ENCODE data around the gene PRKCA. TPM values are rescaled to one million over a fixed set of nuclear protein-coding genes. Genes with fewer than 3 reads are reported as not detected.

The PRKCA gene
- total and polyA plus RNA-seq, 4 donors, result 3.0 to 14.1 (median 5.4) TPM

- no peak overlapping the region for H3K27ac ChIP-seq (ENCODE audit: low read depth in 1 of 2, low read length in 2 of 2)
- no peak overlapping the region for H3K9ac ChIP-seq (ENCODE audit: low read depth in 1 of 2, low read length in 2 of 2)
- no peaks in the 10 kb centered on the region for H3K9me3 ChIP-seq (ENCODE audit: control insufficient read depth in 4 of 4, low read length in 3 of 4)
- no peaks in the 10 kb centered on the region for H3K27me3 ChIP-seq (ENCODE audit: control insufficient read depth in 4 of 4, insufficient read depth in 4 of 4, low read length in 3 of 4)
- WGBS, result 88% methylated on average over 14 of the region's 14 CpGs
- TF ChIP-seq YY1 (IDR thresholded peaks at IDR 0.05) (no peak), HNF4A (conservative IDR thresholded peaks at IDR 0.05) (no peak), JUND (IDR thresholded peaks at IDR 0.05) (no peak), EGR1 (IDR thresholded peaks at IDR 0.05; ENCODE audit: low read depth in 2 of 2) (no peak), GABPA (IDR thresholded peaks at IDR 0.05 in 1 of 2, conservative IDR thresholded peaks at IDR 0.05 in 1 of 2) (no peak), NR2F2 (IDR thresholded peaks at IDR 0.05) (no peak)
- H3K4me3 ChIP-seq (ENCODE audit: low read depth in 1 of 3, low read length in 3 of 3), result no peak overlapping the region
- no peak for DNase-seq (ENCODE audit: low spot score)
- no peaks in the 10 kb centered on the region for H3K36me3 ChIP-seq (ENCODE audit: control insufficient read depth in 4 of 4, insufficient read depth in 3 of 4, low read depth in 1 of 4, low read length in 3 of 4)
- H3K4me1 ChIP-seq (ENCODE audit: control insufficient read depth in 4 of 4, insufficient read depth in 4 of 4, low read length in 3 of 4), result peaks cover 0 to 6% (median 4%) of the 10 kb centered on the region in 4 donors
Measured at GRCh38 chr17:66720027-66720426, 417.6 kb downstream of the PRKCA start.

GRCh38 chr17:66720567-66720966, 418.2 kb downstream of the PRKCA start:
- WGBS, result 98% methylated on average over 5 of the region's 5 CpGs
- H3K9ac ChIP-seq (ENCODE audit: low read depth in 1 of 2, low read length in 2 of 2), result no peak overlapping the region
- no peak for TF ChIP-seq FOXA1 (IDR thresholded peaks at IDR 0.05)
- no peak for TF ChIP-seq YY1 (IDR thresholded peaks at IDR 0.05)
- TF ChIP-seq EGR1 (IDR thresholded peaks at IDR 0.05; ENCODE audit: low read depth in 2 of 2), result no peak
- no peak for TF ChIP-seq FOXA2 (IDR thresholded peaks at IDR 0.05)
- TF ChIP-seq, protein P1, sequence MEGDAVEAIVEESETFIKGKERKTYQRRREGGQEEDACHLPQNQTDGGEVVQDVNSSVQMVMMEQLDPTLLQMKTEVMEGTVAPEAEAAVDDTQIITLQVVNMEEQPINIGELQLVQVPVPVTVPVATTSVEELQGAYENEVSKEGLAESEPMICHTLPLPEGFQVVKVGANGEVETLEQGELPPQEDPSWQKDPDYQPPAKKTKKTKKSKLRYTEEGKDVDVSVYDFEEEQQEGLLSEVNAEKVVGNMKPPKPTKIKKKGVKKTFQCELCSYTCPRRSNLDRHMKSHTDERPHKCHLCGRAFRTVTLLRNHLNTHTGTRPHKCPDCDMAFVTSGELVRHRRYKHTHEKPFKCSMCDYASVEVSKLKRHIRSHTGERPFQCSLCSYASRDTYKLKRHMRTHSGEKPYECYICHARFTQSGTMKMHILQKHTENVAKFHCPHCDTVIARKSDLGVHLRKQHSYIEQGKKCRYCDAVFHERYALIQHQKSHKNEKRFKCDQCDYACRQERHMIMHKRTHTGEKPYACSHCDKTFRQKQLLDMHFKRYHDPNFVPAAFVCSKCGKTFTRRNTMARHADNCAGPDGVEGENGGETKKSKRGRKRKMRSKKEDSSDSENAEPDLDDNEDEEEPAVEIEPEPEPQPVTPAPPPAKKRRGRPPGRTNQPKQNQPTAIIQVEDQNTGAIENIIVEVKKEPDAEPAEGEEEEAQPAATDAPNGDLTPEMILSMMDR (IDR thresholded peaks at IDR 0.05; ENCODE audit: low read depth, low read length, missing input control), result no peak
- TF ChIP-seq REST (IDR thresholded peaks at IDR 0.05), result no peak
- TF ChIP-seq JUND (IDR thresholded peaks at IDR 0.05), result no peak
- no peak for TF ChIP-seq NR2F2 (IDR thresholded peaks at IDR 0.05)
- TF ChIP-seq, protein P2, sequence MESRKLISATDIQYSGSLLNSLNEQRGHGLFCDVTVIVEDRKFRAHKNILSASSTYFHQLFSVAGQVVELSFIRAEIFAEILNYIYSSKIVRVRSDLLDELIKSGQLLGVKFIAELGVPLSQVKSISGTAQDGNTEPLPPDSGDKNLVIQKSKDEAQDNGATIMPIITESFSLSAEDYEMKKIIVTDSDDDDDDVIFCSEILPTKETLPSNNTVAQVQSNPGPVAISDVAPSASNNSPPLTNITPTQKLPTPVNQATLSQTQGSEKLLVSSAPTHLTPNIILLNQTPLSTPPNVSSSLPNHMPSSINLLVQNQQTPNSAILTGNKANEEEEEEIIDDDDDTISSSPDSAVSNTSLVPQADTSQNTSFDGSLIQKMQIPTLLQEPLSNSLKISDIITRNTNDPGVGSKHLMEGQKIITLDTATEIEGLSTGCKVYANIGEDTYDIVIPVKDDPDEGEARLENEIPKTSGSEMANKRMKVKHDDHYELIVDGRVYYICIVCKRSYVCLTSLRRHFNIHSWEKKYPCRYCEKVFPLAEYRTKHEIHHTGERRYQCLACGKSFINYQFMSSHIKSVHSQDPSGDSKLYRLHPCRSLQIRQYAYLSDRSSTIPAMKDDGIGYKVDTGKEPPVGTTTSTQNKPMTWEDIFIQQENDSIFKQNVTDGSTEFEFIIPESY (IDR thresholded peaks at IDR 0.05), result no peak
- no peak for TF ChIP-seq RAD21 (IDR thresholded peaks at IDR 0.05)
- no peak for TF ChIP-seq TAF1 (conservative IDR thresholded peaks at IDR 0.05)
- TF ChIP-seq HNF4A (conservative IDR thresholded peaks at IDR 0.05), result no peak
- TF ChIP-seq, protein P3, sequence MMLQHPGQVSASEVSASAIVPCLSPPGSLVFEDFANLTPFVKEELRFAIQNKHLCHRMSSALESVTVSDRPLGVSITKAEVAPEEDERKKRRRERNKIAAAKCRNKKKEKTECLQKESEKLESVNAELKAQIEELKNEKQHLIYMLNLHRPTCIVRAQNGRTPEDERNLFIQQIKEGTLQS (IDR thresholded peaks at IDR 0.05), result no peak
- no peak overlapping the region for H3K4me3 ChIP-seq (ENCODE audit: low read depth in 1 of 3, low read length in 3 of 3)
- no peak overlapping the region for H3K27ac ChIP-seq (ENCODE audit: low read depth in 1 of 2, low read length in 2 of 2)
- no peaks in the 10 kb centered on the region for H3K9me3 ChIP-seq (ENCODE audit: control insufficient read depth in 4 of 4, low read length in 3 of 4)
- DNase-seq (ENCODE audit: low spot score), result no peak
- no peaks in the 10 kb centered on the region for H3K36me3 ChIP-seq (ENCODE audit: control insufficient read depth in 4 of 4, insufficient read depth in 3 of 4, low read depth in 1 of 4, low read length in 3 of 4)
- peaks cover 0 to 6% (median 4%) of the 10 kb centered on the region in 4 donors for H3K4me1 ChIP-seq (ENCODE audit: control insufficient read depth in 4 of 4, insufficient read depth in 4 of 4, low read length in 3 of 4)
- H3K27me3 ChIP-seq (ENCODE audit: control insufficient read depth in 4 of 4, insufficient read depth in 4 of 4, low read length in 3 of 4), result no peaks in the 10 kb centered on the region

All from liver (tissue), 9 donors.